A549 (cell line): ENCODE measurements around the gene SLC6A2.

Experiments used
- HEYL ChIP-seq: fragments of 250-450 bp; sonication (Bioruptor Pico); IDR thresholded peaks from 2 replicates; pipeline ENCODE4 v1.8.0; 2021; ENCODE audit warnings: mild to moderate bottlenecking, moderate library complexity
- KDM5A ChIP-seq: fragments of 200-600 bp; sonication (generic); IDR thresholded peaks from 2 replicates; pipeline ENCODE4 v1.6.1; 2016; ENCODE audit warnings: antibody characterized with exemption, mild to moderate bottlenecking
- TF ChIP-seq, protein P1 (sequence below): fragments of >200 bp; sonication (Bioruptor Twin); formaldehyde crosslinking; IDR thresholded peaks from 3 replicates; pipeline ENCODE4 v1.5.1; 2016

DNA sequence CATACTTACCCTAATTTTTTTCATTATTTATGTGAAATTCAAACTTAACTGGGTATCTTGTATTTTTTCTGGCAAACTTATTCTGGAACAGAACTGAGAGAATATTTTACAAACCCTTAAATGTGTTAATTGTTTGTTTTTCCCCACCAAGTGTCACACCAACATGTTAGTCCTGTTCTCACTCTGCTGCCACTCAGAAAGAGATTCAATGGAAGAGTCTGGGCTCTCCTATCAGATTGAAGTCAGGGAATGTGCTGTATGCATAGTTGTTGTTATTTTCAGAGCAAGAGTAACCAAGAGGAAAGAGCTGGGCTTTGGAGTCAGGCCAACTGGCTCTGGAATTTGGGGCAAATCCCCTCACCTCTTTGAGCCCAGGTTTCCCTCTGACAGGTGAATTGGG lies 43.2 kb downstream of the SLC6A2 start:
- no peak for TF ChIP-seq HEYL (CRISPR knock-in tag)
- TF ChIP-seq, protein P1, sequence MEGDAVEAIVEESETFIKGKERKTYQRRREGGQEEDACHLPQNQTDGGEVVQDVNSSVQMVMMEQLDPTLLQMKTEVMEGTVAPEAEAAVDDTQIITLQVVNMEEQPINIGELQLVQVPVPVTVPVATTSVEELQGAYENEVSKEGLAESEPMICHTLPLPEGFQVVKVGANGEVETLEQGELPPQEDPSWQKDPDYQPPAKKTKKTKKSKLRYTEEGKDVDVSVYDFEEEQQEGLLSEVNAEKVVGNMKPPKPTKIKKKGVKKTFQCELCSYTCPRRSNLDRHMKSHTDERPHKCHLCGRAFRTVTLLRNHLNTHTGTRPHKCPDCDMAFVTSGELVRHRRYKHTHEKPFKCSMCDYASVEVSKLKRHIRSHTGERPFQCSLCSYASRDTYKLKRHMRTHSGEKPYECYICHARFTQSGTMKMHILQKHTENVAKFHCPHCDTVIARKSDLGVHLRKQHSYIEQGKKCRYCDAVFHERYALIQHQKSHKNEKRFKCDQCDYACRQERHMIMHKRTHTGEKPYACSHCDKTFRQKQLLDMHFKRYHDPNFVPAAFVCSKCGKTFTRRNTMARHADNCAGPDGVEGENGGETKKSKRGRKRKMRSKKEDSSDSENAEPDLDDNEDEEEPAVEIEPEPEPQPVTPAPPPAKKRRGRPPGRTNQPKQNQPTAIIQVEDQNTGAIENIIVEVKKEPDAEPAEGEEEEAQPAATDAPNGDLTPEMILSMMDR, result no peak
- no peak for TF ChIP-seq KDM5A
